IPS-18a (cell line): ENCODE measurements around the gene SPATS2.
A peak's percentile ranks its signal among the peaks of the same experiment; 100 is the strongest.
"Not testable (repeated sequence)": the region's sequence is repeated elsewhere in the genome, so short reads cannot be mapped to it uniquely, and the experiment has no call there.

Experiments used
- H3K27ac ChIP-seq: one replicate; pipeline ENCODE4 v1.5.1; 2013; ENCODE audit warnings: low read length
- H3K27me3 ChIP-seq: one replicate; pipeline ENCODE4 v1.6.1; 2013; ENCODE audit warnings: mild to moderate bottlenecking, low read length; ENCODE audit not compliant: control insufficient read depth, insufficient read depth
- H3K36me3 ChIP-seq: one replicate; pipeline ENCODE4 v1.6.1; 2013; ENCODE audit warnings: low read depth, low read length; ENCODE audit not compliant: control insufficient read depth
- H3K4me1 ChIP-seq: one replicate; pipeline ENCODE4 v1.6.1; 2013; ENCODE audit warnings: low read depth, low read length; ENCODE audit not compliant: control insufficient read depth
- H3K4me3 ChIP-seq: one replicate; pipeline ENCODE4 v1.5.1; 2013; ENCODE audit warnings: low read length
- H3K9ac ChIP-seq: one replicate; pipeline ENCODE4 v1.6.1; 2013; ENCODE audit warnings: mild to moderate bottlenecking, low read length, moderate library complexity
- H3K9me3 ChIP-seq: one replicate; pipeline ENCODE4 v1.6.1; 2013; ENCODE audit warnings: low read depth, low read length; ENCODE audit not compliant: control insufficient read depth

Gene SPATS2

DNA sequence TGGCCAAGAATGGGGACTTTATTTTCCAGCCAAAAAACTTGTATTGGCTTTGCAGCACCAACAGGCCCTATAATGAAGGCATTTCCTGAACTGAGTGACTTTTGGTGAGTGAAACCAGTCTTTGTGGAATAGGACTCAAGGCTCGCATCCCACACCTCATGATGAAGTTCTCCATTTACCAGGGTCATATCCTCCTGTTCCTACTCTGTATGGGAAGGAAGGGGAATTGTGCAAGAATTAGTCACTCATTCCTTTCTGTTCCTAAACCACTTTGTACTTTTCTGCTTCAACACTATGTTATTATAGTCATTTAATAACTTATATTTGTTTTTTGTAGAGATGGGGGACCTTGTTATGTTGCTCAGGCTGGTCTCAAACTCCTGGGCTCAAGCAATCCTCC is 2.3 kb upstream of the SPATS2 start:
- Histone ChIP-seq H3K9me3 (no peaks in the 10 kb centered on the region), H3K27ac (no peak overlapping the region), H3K4me3 (no peak overlapping the region), H3K9ac (no peak overlapping the region), H3K36me3 (no peaks in the 10 kb centered on the region), H3K4me1 (peaks cover 15% of the 10 kb centered on the region), H3K27me3 (peaks cover 12% of the 10 kb centered on the region)

DNA sequence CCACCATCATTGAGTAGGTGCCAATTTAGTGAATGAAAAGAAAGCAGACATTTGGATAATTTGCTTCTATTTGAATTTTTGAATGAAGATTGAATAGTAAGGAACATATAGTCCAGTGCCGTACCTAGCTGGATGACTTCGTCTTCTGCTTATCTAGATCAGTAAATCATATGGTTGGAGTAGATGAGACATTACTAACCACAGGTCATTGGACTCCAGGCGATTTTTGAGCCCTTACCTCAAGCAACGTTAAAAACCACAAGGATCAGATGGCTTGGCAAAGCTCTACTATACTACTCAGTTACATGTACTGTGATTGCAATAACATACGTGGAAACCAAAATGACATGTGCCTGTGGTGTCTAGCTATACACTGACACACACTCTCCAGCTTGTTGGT is 1.7 kb upstream of the SPATS2 start:
- H3K9ac ChIP-seq = no peak overlapping the region
- no peaks in the 10 kb centered on the region for H3K9me3 ChIP-seq
- no peak overlapping the region for H3K4me3 ChIP-seq
- H3K27me3 ChIP-seq = peaks cover 12% of the 10 kb centered on the region
- H3K36me3 ChIP-seq = no peaks in the 10 kb centered on the region
- peaks cover 16% of the 10 kb centered on the region for H3K4me1 ChIP-seq
- H3K27ac ChIP-seq = no peak overlapping the region

GRCh38 chr12:49366096-49366651 is 1.1 kb upstream of the SPATS2 start:
- peak overlapping the region; percentile 93 for H3K9ac ChIP-seq

DNA sequence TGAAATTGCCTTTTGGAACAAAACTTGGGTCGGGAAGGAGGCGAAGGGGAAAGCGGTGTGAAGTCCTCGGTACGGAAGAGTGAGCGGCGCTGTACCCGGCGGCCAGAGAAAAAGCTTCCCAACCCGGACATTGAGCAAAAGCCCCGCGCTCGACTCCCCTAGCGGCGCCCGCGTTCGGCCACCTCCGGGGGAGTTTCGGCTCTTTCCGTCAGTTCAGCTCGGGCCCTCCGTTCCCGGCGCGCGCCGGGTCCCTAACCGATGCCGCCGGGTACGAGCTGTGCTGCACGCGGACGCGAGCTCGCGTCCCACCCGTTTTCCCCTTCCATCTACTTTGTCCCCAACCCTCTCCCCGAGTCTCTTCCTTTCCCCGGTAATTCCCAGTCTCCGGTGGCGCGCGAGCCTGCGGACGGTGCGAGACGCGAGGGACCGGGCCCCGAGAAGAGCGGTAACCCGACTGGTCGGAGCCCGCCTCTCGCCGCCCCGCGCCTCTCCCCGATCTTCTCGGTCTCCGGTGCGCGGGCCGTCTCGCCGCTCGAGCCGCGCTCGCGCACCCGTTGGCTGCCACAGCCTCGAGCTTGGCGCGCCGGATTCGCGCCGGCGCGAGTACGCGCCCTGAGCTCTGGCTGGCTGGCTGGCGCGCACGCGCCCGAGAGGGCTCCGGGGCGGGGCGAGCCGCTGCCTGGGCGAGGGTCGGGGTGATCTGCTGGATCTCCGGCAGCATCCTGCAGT is 446 bp upstream of the SPATS2 start:
- Histone ChIP-seq H3K4me3 (peak overlapping the region; percentile 97), H3K27ac (peak overlapping the region; percentile 91), H3K9me3 (no peaks in the 10 kb centered on the region), H3K9ac (peak overlapping the region; percentile 93), H3K27me3 (peaks cover 12% of the 10 kb centered on the region), H3K4me1 (peaks cover 16% of the 10 kb centered on the region), H3K36me3 (no peaks in the 10 kb centered on the region)

More at GRCh38 chr12:49366096-49366651, 1.1 kb upstream of the SPATS2 start:
- peaks cover 16% of the 10 kb centered on the region for H3K4me1 ChIP-seq
- peak overlapping the region; percentile 91 for H3K27ac ChIP-seq
- H3K27me3 ChIP-seq = peaks cover 12% of the 10 kb centered on the region
- H3K4me3 ChIP-seq = peak overlapping the region; percentile 97
- no peaks in the 10 kb centered on the region for H3K36me3 ChIP-seq
- no peaks in the 10 kb centered on the region for H3K9me3 ChIP-seq

DNA sequence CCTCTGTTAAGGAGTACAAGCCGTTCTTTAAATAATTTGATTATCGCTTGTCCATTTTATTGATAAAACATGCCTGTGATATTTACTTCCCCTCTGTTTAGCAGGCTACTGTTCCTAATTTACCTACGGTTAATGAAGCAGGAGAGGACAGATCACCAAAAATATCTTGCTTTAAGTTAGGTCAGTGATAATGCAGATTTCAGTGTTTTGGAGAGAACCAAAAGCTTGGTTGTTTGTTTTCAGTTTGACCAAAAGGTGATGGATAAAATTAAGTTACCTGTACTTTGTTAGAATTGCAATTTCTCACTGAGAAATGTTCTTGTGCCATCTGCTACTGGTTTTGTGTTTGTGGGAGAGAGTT is 958 bp downstream of the SPATS2 start:
- peak overlapping the region; percentile 93 for H3K9ac ChIP-seq
- H3K4me3 ChIP-seq = peak overlapping the region; percentile 97
- no peaks in the 10 kb centered on the region for H3K9me3 ChIP-seq
- H3K36me3 ChIP-seq = no peaks in the 10 kb centered on the region
- H3K27me3 ChIP-seq = peaks cover 12% of the 10 kb centered on the region
- H3K4me1 ChIP-seq = peaks cover 16% of the 10 kb centered on the region
- no peak overlapping the region for H3K27ac ChIP-seq

- H3K9me3 ChIP-seq = no peaks in the 10 kb centered on the region
- no peaks in the 10 kb centered on the region for H3K36me3 ChIP-seq
- no peak overlapping the region for H3K27ac ChIP-seq
- H3K27me3 ChIP-seq = peaks cover 12% of the 10 kb centered on the region
- peaks cover 16% of the 10 kb centered on the region for H3K4me1 ChIP-seq
- H3K4me3 ChIP-seq = peak overlapping the region; percentile 5
- no peak overlapping the region for H3K9ac ChIP-seq
Observed at GRCh38 chr12:49369411-49370145, 2.3 kb downstream of the SPATS2 start.

GRCh38 chr12:49370539-49370938 is 3.3 kb downstream of the SPATS2 start:
- peaks cover 2% of the 10 kb centered on the region for H3K27me3 ChIP-seq
- H3K36me3 ChIP-seq = no peaks in the 10 kb centered on the region
- no peaks in the 10 kb centered on the region for H3K9me3 ChIP-seq
- H3K4me3 ChIP-seq = no peak overlapping the region
- H3K27ac ChIP-seq = no peak overlapping the region
- H3K9ac ChIP-seq = no peak overlapping the region
- H3K4me1 ChIP-seq = peaks cover 16% of the 10 kb centered on the region

DNA sequence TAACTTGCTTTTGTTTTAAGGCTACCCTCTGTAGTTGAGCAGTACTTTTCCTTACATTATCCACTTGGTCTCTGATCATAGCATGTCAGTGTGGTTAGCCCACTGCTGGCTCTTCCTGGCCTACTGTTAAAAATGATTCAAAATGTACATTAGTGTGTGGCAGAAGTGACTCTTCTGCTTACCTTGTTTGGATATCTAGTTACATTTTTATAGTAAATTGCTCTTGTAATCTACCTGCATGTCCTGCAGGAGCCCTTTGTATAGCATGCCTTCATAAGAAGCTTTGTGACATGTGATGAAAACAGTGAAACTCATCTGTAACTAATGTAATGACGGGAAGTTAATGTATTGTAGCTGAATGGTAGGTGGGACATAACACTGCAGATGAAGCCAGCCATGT is 8.1 kb downstream of the SPATS2 start:
- Histone ChIP-seq H3K9ac (no peak overlapping the region), H3K4me1 (no peaks in the 10 kb centered on the region), H3K36me3 (no peaks in the 10 kb centered on the region), H3K27ac (no peak overlapping the region), H3K9me3 (no peaks in the 10 kb centered on the region), H3K4me3 (no peak overlapping the region), H3K27me3 (no peaks in the 10 kb centered on the region)

DNA sequence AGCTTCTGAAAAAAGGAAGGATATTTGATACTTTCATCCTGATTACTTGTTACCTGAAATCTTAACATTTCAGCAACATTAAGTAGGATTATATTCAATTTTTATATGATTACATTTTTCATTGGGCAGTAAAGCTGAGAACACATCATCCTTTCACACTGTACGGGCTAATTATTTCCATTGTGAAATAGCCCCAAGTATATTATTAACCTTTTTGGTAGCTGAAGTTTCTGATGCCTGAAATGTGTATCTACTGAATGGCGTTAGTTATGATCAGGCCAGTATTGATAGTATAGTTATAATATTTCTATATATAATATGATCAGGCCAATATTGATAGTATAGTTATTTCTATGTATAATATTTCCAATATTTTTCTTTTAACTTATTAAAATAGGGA is 10.1 kb downstream of the SPATS2 start:
- H3K4me3 ChIP-seq = no peak overlapping the region
- no peaks in the 10 kb centered on the region for H3K27me3 ChIP-seq
- H3K27ac ChIP-seq = no peak overlapping the region
- no peaks in the 10 kb centered on the region for H3K36me3 ChIP-seq
- H3K4me1 ChIP-seq = no peaks in the 10 kb centered on the region
- H3K9me3 ChIP-seq = no peaks in the 10 kb centered on the region
- H3K9ac ChIP-seq = no peak overlapping the region

GRCh38 chr12:49380184-49380583 is 12.9 kb downstream of the SPATS2 start:
- not testable (repeated sequence) for H3K27ac ChIP-seq, H3K36me3 ChIP-seq, H3K4me3 ChIP-seq, H3K9me3 ChIP-seq, H3K27me3 ChIP-seq, H3K4me1 ChIP-seq, H3K9ac ChIP-seq

GRCh38 chr12:49388682-49389386 is 21.6 kb downstream of the SPATS2 start:
- Histone ChIP-seq H3K4me1 (peaks cover 4% of the 10 kb centered on the region), H3K36me3 (no peaks in the 10 kb centered on the region), H3K27ac (no peak overlapping the region), H3K4me3 (no peak overlapping the region), H3K9ac (no peak overlapping the region), H3K9me3 (no peaks in the 10 kb centered on the region), H3K27me3 (no peaks in the 10 kb centered on the region)
